Right atrium auricular region (tissue), 2 donors: ENCODE results near the gene TMEM170A. TPM values are rescaled to one million over a fixed set of nuclear protein-coding genes. Genes with fewer than 3 reads are reported as not detected.
"Not testable (repeated sequence)": the region's sequence is repeated elsewhere in the genome, so short reads cannot be mapped to it uniquely, and the experiment has no call there.

Experiments
- DNase-seq: peaks from one replicate; pipeline ENCODE4 v3.0.0-alpha.2; 2019; ENCODE audit warnings: low spot score
- H3K27ac ChIP-seq, 2 donors: fragments of 200-600 bp; sonication (generic); 1 replicate in 1 of 2; 2 replicates in 1 of 2; pipeline ENCODE4 v1.5.1; 2016 to 2019
- H3K27me3 ChIP-seq, 2 donors: fragments of 200-600 bp; sonication (generic); one replicate each; pipeline versions ENCODE4 v1.5.1 to v1.6.0; 2017 to 2019
- H3K36me3 ChIP-seq: fragments of 200-600 bp; sonication (generic); one replicate; pipeline ENCODE4 v1.5.1; 2016
- H3K4me1 ChIP-seq, 2 donors: fragments of 200-600 bp; sonication (generic); one replicate each; pipeline versions ENCODE4 v1.5.1 to v1.6.0; 2017 to 2019
- H3K4me3 ChIP-seq, 2 donors: fragments of 200-600 bp; sonication (generic); 1 replicate in 1 of 2; 2 replicates in 1 of 2; pipeline ENCODE4 v1.5.1; 2017 to 2019; ENCODE audit warnings: mild to moderate bottlenecking in 1 of 2, moderate library complexity in 1 of 2
- H3K9me3 ChIP-seq, 2 donors: fragments of 200-600 bp; sonication (generic); one replicate each; pipeline ENCODE4 v1.5.1; 2019
- total RNA-seq, 2 donors: library from RNA; depleted of rRNA; stranded (reverse); fragments of >200 nt; gene quantifications; one replicate each; pipeline ENCODE4 v1.1.0, GENCODE V29; 2016
- TF ChIP-seq, protein P1 (sequence below), 2 donors: fragments of 200-600 bp; sonication (generic); IDR thresholded peaks; one replicate each; pipeline ENCODE4 v1.5.1; 2019; ENCODE audit warnings: antibody characterized with exemption in 2 of 2

The TMEM170A gene, protein sequence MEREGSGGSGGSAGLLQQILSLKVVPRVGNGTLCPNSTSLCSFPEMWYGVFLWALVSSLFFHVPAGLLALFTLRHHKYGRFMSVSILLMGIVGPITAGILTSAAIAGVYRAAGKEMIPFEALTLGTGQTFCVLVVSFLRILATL
- 10 to 100 TPM; 13.4 to 16.3 TPM for total RNA-seq

DNA sequence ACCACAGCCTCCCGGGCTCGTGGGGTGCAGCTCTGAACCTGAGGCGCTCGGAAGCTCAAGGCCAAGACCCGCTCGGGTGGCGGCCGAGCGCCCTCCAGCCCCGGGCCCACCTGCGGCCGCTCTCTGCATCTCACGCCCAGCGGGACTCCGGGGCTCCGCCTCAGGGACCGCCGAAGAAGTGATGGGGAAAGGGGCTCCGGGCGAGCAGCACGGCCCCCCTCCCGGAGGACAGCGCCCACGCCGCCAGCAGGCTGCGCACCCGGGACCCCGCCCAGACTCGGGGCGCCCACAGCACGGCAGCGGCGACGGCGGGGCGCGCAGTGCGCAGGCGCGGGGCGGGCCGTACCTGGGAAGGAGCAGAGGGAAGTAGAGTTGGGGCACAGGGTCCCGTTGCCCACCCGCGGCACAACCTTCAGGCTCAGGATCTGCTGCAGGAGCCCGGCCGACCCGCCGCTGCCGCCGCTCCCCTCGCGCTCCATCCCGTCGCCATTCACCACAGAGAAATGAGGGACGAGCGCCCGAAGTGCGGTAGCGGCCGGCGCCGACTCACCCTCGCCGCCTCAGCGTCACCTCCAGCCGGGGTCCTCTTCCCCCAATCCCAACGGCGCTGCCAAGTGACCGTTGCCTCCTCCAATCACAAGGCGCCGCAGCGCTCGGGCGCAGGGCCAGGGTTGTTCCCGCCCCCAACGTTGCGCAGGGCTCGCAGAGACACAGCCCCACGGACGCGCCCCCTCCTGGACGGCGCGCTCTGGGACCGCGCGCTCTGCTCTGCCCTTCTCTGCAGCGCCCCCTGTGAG lies at the start of gene TMEM170A:
Gene TMEM170A, minus strand, starts transcription at position 568 of the 797 bp plus-strand sequence. Its CDS starts 89 bp downstream, at position 479.
- Histone ChIP-seq H3K36me3 (no peaks in the 10 kb centered on the region), H3K4me1 (peaks cover 0 to 22% of the 10 kb centered on the region in 2 donors), H3K4me3 (peak within 1 kb of the TSS; percentile 75 to 81), H3K9me3 (no peaks in the 10 kb centered on the region), H3K27me3 (no peaks in the 10 kb centered on the region), H3K27ac (peak within 1 kb of the TSS; percentile 95 to 97)
- DNase-seq, result peak; percentile 99
- TF ChIP-seq, protein P1, sequence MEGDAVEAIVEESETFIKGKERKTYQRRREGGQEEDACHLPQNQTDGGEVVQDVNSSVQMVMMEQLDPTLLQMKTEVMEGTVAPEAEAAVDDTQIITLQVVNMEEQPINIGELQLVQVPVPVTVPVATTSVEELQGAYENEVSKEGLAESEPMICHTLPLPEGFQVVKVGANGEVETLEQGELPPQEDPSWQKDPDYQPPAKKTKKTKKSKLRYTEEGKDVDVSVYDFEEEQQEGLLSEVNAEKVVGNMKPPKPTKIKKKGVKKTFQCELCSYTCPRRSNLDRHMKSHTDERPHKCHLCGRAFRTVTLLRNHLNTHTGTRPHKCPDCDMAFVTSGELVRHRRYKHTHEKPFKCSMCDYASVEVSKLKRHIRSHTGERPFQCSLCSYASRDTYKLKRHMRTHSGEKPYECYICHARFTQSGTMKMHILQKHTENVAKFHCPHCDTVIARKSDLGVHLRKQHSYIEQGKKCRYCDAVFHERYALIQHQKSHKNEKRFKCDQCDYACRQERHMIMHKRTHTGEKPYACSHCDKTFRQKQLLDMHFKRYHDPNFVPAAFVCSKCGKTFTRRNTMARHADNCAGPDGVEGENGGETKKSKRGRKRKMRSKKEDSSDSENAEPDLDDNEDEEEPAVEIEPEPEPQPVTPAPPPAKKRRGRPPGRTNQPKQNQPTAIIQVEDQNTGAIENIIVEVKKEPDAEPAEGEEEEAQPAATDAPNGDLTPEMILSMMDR (IDR thresholded peaks at IDR 0.05), result peak; percentile 99 to 100

DNA sequence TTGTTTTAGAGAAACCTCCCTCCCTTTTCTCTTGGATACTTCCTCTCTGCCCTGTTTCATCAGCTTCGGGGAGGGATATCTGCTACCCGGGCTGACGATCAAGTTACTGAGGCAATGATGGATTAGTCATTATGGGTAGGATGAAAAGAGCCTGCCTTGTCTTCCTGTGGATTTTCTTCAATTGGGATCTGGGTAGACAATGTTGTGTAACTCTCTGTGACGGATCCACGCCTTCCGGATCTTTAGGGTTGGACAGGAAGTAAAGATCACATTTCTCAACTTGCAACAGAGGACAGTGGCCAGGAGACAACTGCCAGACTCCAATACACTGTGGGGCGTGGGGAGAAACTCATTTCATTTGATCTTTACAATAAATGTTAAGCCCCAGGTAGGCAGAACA lies 42.1 kb upstream of the TMEM170A start:
- Histone ChIP-seq H3K4me3 (no peak overlapping the region), H3K36me3 (no peaks in the 10 kb centered on the region)
- DNase-seq, result peak; percentile 90

DNA sequence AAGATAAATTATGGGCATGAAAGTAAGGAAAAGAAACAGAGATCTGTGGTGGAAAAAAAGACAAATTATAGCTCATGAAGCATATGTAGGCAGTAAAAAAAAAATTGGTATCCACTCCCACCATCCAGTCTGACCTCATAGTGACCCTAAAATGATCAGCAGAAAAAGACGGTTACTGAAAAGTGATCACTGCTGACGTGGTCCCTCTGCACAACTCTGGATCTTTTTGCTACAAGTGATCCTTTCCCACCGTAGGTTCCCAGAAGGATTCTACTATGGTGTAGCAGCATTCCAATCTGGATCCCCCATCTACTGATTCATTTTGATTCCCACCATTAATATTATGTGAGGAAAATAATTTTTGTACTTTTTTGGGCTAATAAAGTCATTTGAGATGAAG lies 41.6 kb upstream of the TMEM170A start:
- H3K4me3 ChIP-seq, result no peak overlapping the region
- no peaks in the 10 kb centered on the region for H3K27me3 ChIP-seq
- TF ChIP-seq, protein P1 (IDR thresholded peaks at IDR 0.05), result no peak
- H3K36me3 ChIP-seq, result no peaks in the 10 kb centered on the region
- H3K4me1 ChIP-seq, result peaks cover 0 to 8% of the 10 kb centered on the region in 2 donors
- H3K9me3 ChIP-seq, result no peaks in the 10 kb centered on the region
- no peak for DNase-seq
- H3K27ac ChIP-seq, result peak overlapping the region in 1 of 2 donors; percentile 70

More for the DNA sequence above, 42.1 kb upstream of the TMEM170A start:
- Histone ChIP-seq H3K27me3 (no peaks in the 10 kb centered on the region), H3K9me3 (no peaks in the 10 kb centered on the region), H3K27ac (peak overlapping the region in 1 of 2 donors; percentile 70), H3K4me1 (peaks cover 0 to 8% of the 10 kb centered on the region in 2 donors)
- TF ChIP-seq, protein P1 (IDR thresholded peaks at IDR 0.05), result no peak

DNA sequence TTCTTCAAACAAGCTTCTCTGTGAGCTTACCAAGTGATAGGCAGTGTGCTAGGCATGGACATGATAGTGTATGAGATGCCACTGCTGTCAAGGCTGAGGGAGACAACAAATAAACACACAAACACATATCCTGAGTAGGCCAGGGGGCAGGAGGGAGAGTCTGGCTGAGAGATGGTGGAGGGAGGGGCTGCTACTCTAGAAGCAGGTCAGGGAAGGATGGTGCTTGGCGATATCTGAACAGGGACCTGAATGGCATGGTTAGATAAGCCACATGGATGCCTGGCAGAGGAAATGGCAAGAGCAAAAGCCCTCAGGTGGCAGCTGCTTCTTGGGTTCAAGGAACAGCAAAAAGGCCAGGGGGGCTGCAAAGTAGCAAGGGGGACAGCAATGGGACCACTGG lies 39.3 kb upstream of the TMEM170A start:
- no peak for DNase-seq
- no peaks in the 10 kb centered on the region for H3K9me3 ChIP-seq
- H3K4me3 ChIP-seq, result no peak overlapping the region
- peaks cover 0 to 13% of the 10 kb centered on the region in 2 donors for H3K4me1 ChIP-seq
- H3K27me3 ChIP-seq, result no peaks in the 10 kb centered on the region
- no peaks in the 10 kb centered on the region for H3K36me3 ChIP-seq
- TF ChIP-seq, protein P1 (IDR thresholded peaks at IDR 0.05), result no peak
- no peak overlapping the region for H3K27ac ChIP-seq

DNA sequence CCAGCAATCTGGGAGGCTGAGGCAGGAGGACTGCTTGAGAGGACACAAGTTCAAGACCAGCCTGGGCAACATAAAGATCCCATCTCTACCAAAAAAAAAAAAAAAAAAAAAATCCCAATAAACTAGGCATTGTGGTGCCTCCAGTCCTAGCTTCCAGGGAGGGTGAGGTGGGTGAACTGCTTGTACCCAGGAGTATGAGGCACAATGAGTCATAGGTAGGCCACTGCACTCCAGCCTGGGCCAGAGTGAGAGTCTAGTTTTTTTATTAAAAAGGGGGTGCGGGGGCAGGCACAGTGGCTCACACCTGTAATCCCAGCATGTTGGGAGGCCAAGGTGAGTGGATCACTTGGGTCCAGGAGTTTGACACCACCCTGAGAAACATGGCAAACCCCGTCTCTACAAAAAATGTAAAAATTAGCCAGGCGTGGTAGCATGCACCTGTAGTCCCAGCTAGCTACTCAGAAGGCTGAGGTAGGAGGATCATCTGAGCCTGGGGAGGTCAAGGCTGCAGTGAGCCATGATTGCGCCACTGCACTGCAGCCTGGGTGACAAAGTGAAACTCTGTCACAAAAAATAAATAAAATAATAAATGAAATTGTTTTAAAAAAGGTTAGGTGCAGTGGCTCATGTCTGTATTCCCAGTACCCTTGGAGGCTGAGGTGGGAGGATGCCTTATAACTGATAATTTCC lies 38.6 kb upstream of the TMEM170A start:
- H3K27ac ChIP-seq, result peak overlapping the region in 1 of 2 donors; percentile 5

DNA sequence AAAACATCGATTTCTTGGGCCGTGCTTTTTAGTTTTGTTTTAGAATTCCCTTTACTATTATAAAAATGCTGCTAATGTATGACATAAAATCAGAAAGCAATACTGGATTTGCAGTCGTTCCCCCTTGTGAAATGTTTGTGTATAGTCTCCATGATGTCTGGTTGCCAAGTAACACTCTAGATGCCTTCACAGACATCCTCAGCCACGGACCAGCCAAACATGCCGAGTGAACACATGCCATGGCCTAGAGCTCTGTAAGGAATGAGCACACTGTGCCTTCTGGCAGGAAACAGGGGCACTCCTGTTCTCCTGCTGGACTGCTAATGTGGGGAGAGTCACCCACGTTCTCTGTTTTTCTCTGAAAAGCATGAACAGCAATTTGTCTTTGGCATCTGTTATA lies 37.3 kb upstream of the TMEM170A start:
- H3K4me1 ChIP-seq, result peaks cover 0 to 18% of the 10 kb centered on the region in 2 donors
- H3K4me3 ChIP-seq, H3K36me3 ChIP-seq, DNase-seq, H3K27me3 ChIP-seq, H3K9me3 ChIP-seq: not testable (repeated sequence)
- peak overlapping the region in 1 of 2 donors; percentile 64 for H3K27ac ChIP-seq

More for the DNA sequence above, 38.6 kb upstream of the TMEM170A start:
- Histone ChIP-seq H3K27me3 (no peaks in the 10 kb centered on the region), H3K9me3 (no peaks in the 10 kb centered on the region), H3K4me3 (no peak overlapping the region), H3K4me1 (peaks cover 0 to 18% of the 10 kb centered on the region in 2 donors), H3K36me3 (no peaks in the 10 kb centered on the region)
- no peak for DNase-seq
- TF ChIP-seq, protein P1 (IDR thresholded peaks at IDR 0.05), result no peak
